WTC11 (cell line): Measurements from ENCODE around the gene TMED5. TPM values are rescaled to one million over a fixed set of nuclear protein-coding genes. Genes with fewer than 3 reads are reported as not detected.
A peak's percentile ranks its signal among the peaks of the same experiment; 100 is the strongest.

Source experiments
- ATF1 ChIP-seq: sonication (generic); formaldehyde crosslinking; IDR thresholded peaks from 2 replicates; pipeline ENCODE4 v1.8.1; 2023; ENCODE audit warnings: mild to moderate bottlenecking, moderate library complexity, missing genetic modification reagents
- ATF2 ChIP-seq: sonication (generic); formaldehyde crosslinking; IDR thresholded peaks from 2 replicates; pipeline ENCODE4 v1.8.1; 2022; ENCODE audit warnings: low read depth, missing genetic modification reagents, borderline replicate concordance
- CREB1 ChIP-seq: sonication (generic); formaldehyde crosslinking; IDR thresholded peaks from 2 replicates; pipeline ENCODE4 v1.8.0; 2023; ENCODE audit warnings: mild to moderate bottlenecking, missing genetic modification reagents
- CTCF ChIP-seq: fragments of 200-600 bp; IDR thresholded peaks from 2 replicates; pipeline ENCODE4 v1.8.0; 2022; ENCODE audit warnings: antibody characterized with exemption
- FOXP1 ChIP-seq: sonication (generic); formaldehyde crosslinking; IDR thresholded peaks from 2 replicates; pipeline ENCODE4 v1.8.0; 2022; ENCODE audit warnings: missing genetic modification reagents, mild to moderate bottlenecking, moderate library complexity, borderline replicate concordance
- GABPB1 ChIP-seq: sonication (generic); formaldehyde crosslinking; IDR thresholded peaks from 2 replicates; pipeline ENCODE4 v1.8.1; 2023; ENCODE audit warnings: mild to moderate bottlenecking, missing genetic modification reagents
- NFYB ChIP-seq: sonication (generic); formaldehyde crosslinking; conservative IDR thresholded peaks from 2 replicates; pipeline ENCODE4 v1.8.0; 2022; ENCODE audit warnings: low read depth, missing genetic modification reagents
- NR1H2 ChIP-seq: sonication (generic); formaldehyde crosslinking; IDR thresholded peaks from 2 replicates; pipeline ENCODE4 v1.9.0; 2021; ENCODE audit warnings: mild to moderate bottlenecking, moderate library complexity, missing genetic modification reagents
- SMAD3 ChIP-seq: sonication (generic); formaldehyde crosslinking; IDR thresholded peaks from 2 replicates; pipeline ENCODE4 v1.8.0; 2022; ENCODE audit warnings: missing genetic modification reagents, mild to moderate bottlenecking, borderline replicate concordance
- SOX15 ChIP-seq: fragments of 250-450 bp; sonication (Bioruptor Pico); IDR thresholded peaks from 2 replicates; pipeline ENCODE4 v1.9.0; 2021; ENCODE audit warnings: mild to moderate bottlenecking
- TCF7 ChIP-seq: sonication (generic); formaldehyde crosslinking; IDR thresholded peaks from 2 replicates; pipeline ENCODE4 v1.8.0; 2022; ENCODE audit warnings: mild to moderate bottlenecking, low read depth, missing genetic modification reagents, moderate library complexity
- ZNF263 ChIP-seq: sonication (generic); formaldehyde crosslinking; IDR thresholded peaks from 2 replicates; pipeline ENCODE4 v1.8.1; 2022; ENCODE audit warnings: low read depth, mild to moderate bottlenecking, moderate library complexity, missing genetic modification reagents
- ZNF425 ChIP-seq: fragments of 250-450 bp; sonication (Bioruptor Pico); conservative IDR thresholded peaks from 2 replicates; pipeline ENCODE4 v1.9.0; 2021; ENCODE audit warnings: mild to moderate bottlenecking
- ZNF512 ChIP-seq: sonication (generic); formaldehyde crosslinking; IDR thresholded peaks from 2 replicates; pipeline ENCODE4 v1.8.1; 2022; ENCODE audit warnings: missing genetic modification reagents, borderline replicate concordance
- ZNF671 ChIP-seq: fragments of 250-450 bp; sonication (Bioruptor Pico); IDR thresholded peaks from 2 replicates; pipeline ENCODE4 v1.8.0; 2021; ENCODE audit warnings: mild to moderate bottlenecking
- total RNA-seq: library from RNA; stranded (reverse); gene quantifications from 3 replicates; pipeline ENCODE4 v1.2.3, GENCODE V29; 2021
- TF ChIP-seq, protein P1 (sequence below): sonication (generic); formaldehyde crosslinking; conservative IDR thresholded peaks from 2 replicates; pipeline ENCODE4 v1.8.1; 2022; ENCODE audit warnings: mild to moderate bottlenecking, missing genetic modification reagents
- TF ChIP-seq, protein P2 (sequence below): sonication (generic); formaldehyde crosslinking; IDR thresholded peaks from 2 replicates; pipeline ENCODE4 v1.8.0; 2022; ENCODE audit warnings: missing genetic modification reagents
- TF ChIP-seq, protein P3 (sequence below): sonication (generic); formaldehyde crosslinking; IDR thresholded peaks from 2 replicates; pipeline ENCODE4 v1.8.0; 2023; ENCODE audit warnings: mild to moderate bottlenecking, missing genetic modification reagents

The TMED5 gene
- total RNA-seq, 1 experiment from 2014 or later, result 28.5 TPM

GRCh38 chr1:93180723-93181613 is 755 bp upstream of the TMED5 start, which contains the start of gene CCDC18 (continued):
- TF ChIP-seq ATF1 (CRISPR knock-in tag) (0 out of 2 replicates have a peak, but pooled peaks have one; percentile 25), SMAD3 (CRISPR knock-in tag) (no peak), ATF2 (CRISPR knock-in tag) (no peak), ZNF425 (no peak), SOX15 (CRISPR knock-in tag) (no peak), ZNF512 (CRISPR knock-in tag) (no peak), NR1H2 (CRISPR knock-in tag) (no peak), TCF7 (CRISPR knock-in tag) (no peak; the same call in 1 of the 2 replicates), CTCF (no peak), NFYB (CRISPR knock-in tag) (no peak; the same call in 1 of the 2 replicates), ZNF671 (CRISPR knock-in tag) (no peak), CREB1 (CRISPR knock-in tag) (0 out of 2 replicates have a peak, but pooled peaks have one; percentile 29), FOXP1 (no peak; the same call in 1 of the 2 replicates), GABPB1 (CRISPR knock-in tag) (no peak), ZNF263 (CRISPR knock-in tag) (no peak)
- TF ChIP-seq, protein P1, sequence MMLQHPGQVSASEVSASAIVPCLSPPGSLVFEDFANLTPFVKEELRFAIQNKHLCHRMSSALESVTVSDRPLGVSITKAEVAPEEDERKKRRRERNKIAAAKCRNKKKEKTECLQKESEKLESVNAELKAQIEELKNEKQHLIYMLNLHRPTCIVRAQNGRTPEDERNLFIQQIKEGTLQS (CRISPR knock-in tag), result no peak
- TF ChIP-seq, protein P2, sequence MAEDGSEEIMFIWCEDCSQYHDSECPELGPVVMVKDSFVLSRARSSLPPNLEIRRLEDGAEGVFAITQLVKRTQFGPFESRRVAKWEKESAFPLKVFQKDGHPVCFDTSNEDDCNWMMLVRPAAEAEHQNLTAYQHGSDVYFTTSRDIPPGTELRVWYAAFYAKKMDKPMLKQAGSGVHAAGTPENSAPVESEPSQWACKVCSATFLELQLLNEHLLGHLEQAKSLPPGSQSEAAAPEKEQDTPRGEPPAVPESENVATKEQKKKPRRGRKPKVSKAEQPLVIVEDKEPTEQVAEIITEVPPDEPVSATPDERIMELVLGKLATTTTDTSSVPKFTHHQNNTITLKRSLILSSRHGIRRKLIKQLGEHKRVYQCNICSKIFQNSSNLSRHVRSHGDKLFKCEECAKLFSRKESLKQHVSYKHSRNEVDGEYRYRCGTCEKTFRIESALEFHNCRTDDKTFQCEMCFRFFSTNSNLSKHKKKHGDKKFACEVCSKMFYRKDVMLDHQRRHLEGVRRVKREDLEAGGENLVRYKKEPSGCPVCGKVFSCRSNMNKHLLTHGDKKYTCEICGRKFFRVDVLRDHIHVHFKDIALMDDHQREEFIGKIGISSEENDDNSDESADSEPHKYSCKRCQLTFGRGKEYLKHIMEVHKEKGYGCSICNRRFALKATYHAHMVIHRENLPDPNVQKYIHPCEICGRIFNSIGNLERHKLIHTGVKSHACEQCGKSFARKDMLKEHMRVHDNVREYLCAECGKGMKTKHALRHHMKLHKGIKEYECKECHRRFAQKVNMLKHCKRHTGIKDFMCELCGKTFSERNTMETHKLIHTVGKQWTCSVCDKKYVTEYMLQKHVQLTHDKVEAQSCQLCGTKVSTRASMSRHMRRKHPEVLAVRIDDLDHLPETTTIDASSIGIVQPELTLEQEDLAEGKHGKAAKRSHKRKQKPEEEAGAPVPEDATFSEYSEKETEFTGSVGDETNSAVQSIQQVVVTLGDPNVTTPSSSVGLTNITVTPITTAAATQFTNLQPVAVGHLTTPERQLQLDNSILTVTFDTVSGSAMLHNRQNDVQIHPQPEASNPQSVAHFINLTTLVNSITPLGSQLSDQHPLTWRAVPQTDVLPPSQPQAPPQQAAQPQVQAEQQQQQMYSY (CRISPR knock-in tag), result no peak
- TF ChIP-seq, protein P3, sequence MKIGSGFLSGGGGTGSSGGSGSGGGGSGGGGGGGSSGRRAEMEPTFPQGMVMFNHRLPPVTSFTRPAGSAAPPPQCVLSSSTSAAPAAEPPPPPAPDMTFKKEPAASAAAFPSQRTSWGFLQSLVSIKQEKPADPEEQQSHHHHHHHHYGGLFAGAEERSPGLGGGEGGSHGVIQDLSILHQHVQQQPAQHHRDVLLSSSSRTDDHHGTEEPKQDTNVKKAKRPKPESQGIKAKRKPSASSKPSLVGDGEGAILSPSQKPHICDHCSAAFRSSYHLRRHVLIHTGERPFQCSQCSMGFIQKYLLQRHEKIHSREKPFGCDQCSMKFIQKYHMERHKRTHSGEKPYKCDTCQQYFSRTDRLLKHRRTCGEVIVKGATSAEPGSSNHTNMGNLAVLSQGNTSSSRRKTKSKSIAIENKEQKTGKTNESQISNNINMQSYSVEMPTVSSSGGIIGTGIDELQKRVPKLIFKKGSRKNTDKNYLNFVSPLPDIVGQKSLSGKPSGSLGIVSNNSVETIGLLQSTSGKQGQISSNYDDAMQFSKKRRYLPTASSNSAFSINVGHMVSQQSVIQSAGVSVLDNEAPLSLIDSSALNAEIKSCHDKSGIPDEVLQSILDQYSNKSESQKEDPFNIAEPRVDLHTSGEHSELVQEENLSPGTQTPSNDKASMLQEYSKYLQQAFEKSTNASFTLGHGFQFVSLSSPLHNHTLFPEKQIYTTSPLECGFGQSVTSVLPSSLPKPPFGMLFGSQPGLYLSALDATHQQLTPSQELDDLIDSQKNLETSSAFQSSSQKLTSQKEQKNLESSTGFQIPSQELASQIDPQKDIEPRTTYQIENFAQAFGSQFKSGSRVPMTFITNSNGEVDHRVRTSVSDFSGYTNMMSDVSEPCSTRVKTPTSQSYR (CRISPR knock-in tag), result no peak
